HEK293T (cell line): ENCODE results near the gene MRPL44.

Experiments used
- CTCF ChIA-PET: fragments of 350-600 bp; formaldehyde crosslinking; extraction: SDS; loops from one replicate; lab custom pipeline; 2021; ENCODE audit warnings: antibody characterized with exemption, inconsistent platforms; lab: Yijun Ruan, JAX
- POLR2A ChIA-PET: fragments of 350-600 bp; formaldehyde crosslinking; extraction: SDS; loops from one replicate; lab custom pipeline; 2020; ENCODE audit warnings: antibody characterized with exemption, inconsistent platforms; lab: Yijun Ruan, JAX
- DNase-seq: peaks from one replicate; pipeline ENCODE4 v3.0.0; 2012; ENCODE audit warnings: mixed read lengths; ENCODE audit errors: extremely low spot score
- ARNT ChIP-seq: fragments of 450-650 bp; IDR thresholded peaks from 2 replicates; pipeline ENCODE4 v1.6.1; 2017; ENCODE audit warnings: mild to moderate bottlenecking
- BHLHE40 ChIP-seq: fragments of 450-650 bp; IDR thresholded peaks from 2 replicates; pipeline ENCODE4 v1.6.1; 2016; ENCODE audit warnings: mild to moderate bottlenecking, moderate library complexity, borderline replicate concordance
- CTBP1 ChIP-seq: fragments of 450-650 bp; IDR thresholded peaks from 2 replicates; pipeline ENCODE4 v1.6.1; 2016; ENCODE audit warnings: borderline replicate concordance
- ELF4 ChIP-seq: fragments of 450-650 bp; IDR thresholded peaks from 2 replicates; pipeline ENCODE4 v1.6.1; 2017; ENCODE audit warnings: antibody characterized with exemption
- FOXA1 ChIP-seq: fragments of 450-650 bp; IDR thresholded peaks from 2 replicates; pipeline ENCODE4 v1.6.1; 2016; ENCODE audit warnings: mild to moderate bottlenecking
- FOXK2 ChIP-seq: fragments of 450-650 bp; IDR thresholded peaks from 2 replicates; pipeline ENCODE4 v1.6.1; 2016; ENCODE audit warnings: mild to moderate bottlenecking
- FOXM1 ChIP-seq: fragments of 450-650 bp; IDR thresholded peaks from 2 replicates; pipeline ENCODE4 v1.6.1; 2017; ENCODE audit warnings: mild to moderate bottlenecking, borderline replicate concordance
- HDGF ChIP-seq: fragments of 450-650 bp; IDR thresholded peaks from 2 replicates; pipeline ENCODE4 v1.6.1; 2017; ENCODE audit warnings: antibody characterized with exemption, borderline replicate concordance
- L3MBTL2 ChIP-seq: fragments of 450-650 bp; conservative IDR thresholded peaks from 2 replicates; pipeline ENCODE4 v1.6.1; 2016; ENCODE audit warnings: mild to moderate bottlenecking
- LEF1 ChIP-seq: fragments of 450-650 bp; IDR thresholded peaks from 2 replicates; pipeline ENCODE4 v1.6.1; 2017; ENCODE audit warnings: mild to moderate bottlenecking, borderline replicate concordance
- NFRKB ChIP-seq: fragments of 450-650 bp; IDR thresholded peaks from 2 replicates; pipeline ENCODE4 v1.6.1; 2016; ENCODE audit warnings: mild to moderate bottlenecking, moderate library complexity
- PKNOX1 ChIP-seq: fragments of 450-650 bp; IDR thresholded peaks from 2 replicates; pipeline ENCODE4 v1.6.1; 2016
- SP1 ChIP-seq: fragments of 450-650 bp; IDR thresholded peaks from 2 replicates; pipeline ENCODE4 v1.6.1; 2017
- SUZ12 ChIP-seq: fragments of 450-650 bp; IDR thresholded peaks from 2 replicates; pipeline ENCODE4 v1.6.1; 2016; ENCODE audit warnings: mild to moderate bottlenecking
- TARDBP ChIP-seq: fragments of 450-650 bp; IDR thresholded peaks from 2 replicates; pipeline ENCODE4 v1.6.1; 2016
- ZNF384 ChIP-seq: fragments of 450-650 bp; IDR thresholded peaks from 2 replicates; pipeline ENCODE4 v1.6.1; 2016

Gene MRPL44

GRCh38 chr2:223952280-223952968, 4.8 kb upstream of the MRPL44 start:
- ChIA-PET CTCF (no interaction called here), POLR2A (no interaction called here)
- no peak for DNase-seq
- no peak for TF ChIP-seq ARNT
- TF ChIP-seq FOXA1, result no peak
- TF ChIP-seq ELF4, result no peak
- no peak for TF ChIP-seq TARDBP
- TF ChIP-seq CTBP1, result no peak
- TF ChIP-seq NFRKB, result no peak
- TF ChIP-seq FOXM1, result no peak
- no peak for TF ChIP-seq ZNF384
- no peak for TF ChIP-seq SUZ12
- no peak for TF ChIP-seq FOXK2
- TF ChIP-seq LEF1, result no peak

DNA sequence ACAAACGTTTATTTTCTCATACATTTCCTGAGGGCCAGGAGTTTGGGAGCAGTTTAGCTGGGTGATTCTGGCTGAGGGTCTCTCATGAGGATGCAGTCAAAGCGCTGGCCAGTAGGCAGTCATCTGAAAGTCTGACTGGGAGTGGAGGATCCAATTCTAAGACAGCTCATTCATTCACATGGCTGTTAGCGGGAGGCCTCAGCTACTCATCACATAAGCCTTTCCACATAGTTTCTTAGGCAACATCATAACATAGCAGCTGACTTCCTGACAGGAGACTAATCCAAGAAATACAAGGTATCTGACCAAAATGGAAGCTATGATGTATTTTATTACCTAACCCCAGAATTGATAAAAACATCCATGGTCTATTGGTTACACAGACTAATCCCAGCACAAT, 2.9 kb upstream of the MRPL44 start:
- TF ChIP-seq L3MBTL2, result no peak
- TF ChIP-seq ZNF384, result no peak
- TF ChIP-seq TARDBP, result no peak
- no peak for TF ChIP-seq HDGF
- TF ChIP-seq FOXK2, result no peak
- TF ChIP-seq SUZ12, result no peak
- no peak for TF ChIP-seq FOXM1
- TF ChIP-seq ARNT, result no peak
- no peak for TF ChIP-seq LEF1
- TF ChIP-seq NFRKB, result no peak
- no peak for TF ChIP-seq BHLHE40
- ChIA-PET CTCF (no interaction called here), POLR2A (interaction anchor here (1.1 kb wide), 1 partner anchor 9 kb away, joined by 3 read pairs; the partner anchor contains the start of gene WDFY1)
- DNase-seq, result no peak

GRCh38 chr2:223956300-223956699, 963 bp upstream of the MRPL44 start:
- POLR2A ChIA-PET, result no interaction called here

GRCh38 chr2:223959688-223960087, 2.4 kb downstream of the MRPL44 start:
- CTCF ChIA-PET, result no interaction called here
- TF ChIP-seq ELF4 (no peak), HDGF (no peak), BHLHE40 (no peak), CTBP1 (no peak), FOXM1 (no peak), L3MBTL2 (no peak), ZNF384 (no peak), FOXK2 (no peak), SUZ12 (no peak), ARNT (no peak), NFRKB (no peak)
- POLR2A ChIA-PET, result no interaction called here
- no peak for DNase-seq

More at GRCh38 chr2:223956300-223956699, 963 bp upstream of the MRPL44 start:
- CTCF ChIA-PET, result no interaction called here
- TF ChIP-seq SP1, result no peak
- TF ChIP-seq L3MBTL2, result no peak
- TF ChIP-seq ZNF384, result no peak
- no peak for TF ChIP-seq PKNOX1
- TF ChIP-seq CTBP1, result no peak
- no peak for TF ChIP-seq FOXK2
- no peak for TF ChIP-seq NFRKB
- no peak for DNase-seq

GRCh38 chr2:223967981-223968380, 10.7 kb downstream of the MRPL44 start:
- ChIA-PET CTCF (no interaction called here), POLR2A (no interaction called here)
- no peak for DNase-seq
- TF ChIP-seq HDGF, result no peak
- no peak for TF ChIP-seq ARNT
- TF ChIP-seq SP1, result no peak
- no peak for TF ChIP-seq ZNF384
- TF ChIP-seq L3MBTL2, result no peak
- TF ChIP-seq FOXK2, result no peak
- TF ChIP-seq ELF4, result no peak
- no peak for TF ChIP-seq FOXM1

GRCh38 chr2:223969315-223969714, 12.1 kb downstream of the MRPL44 start:
- TF ChIP-seq SUZ12 (no peak), NFRKB (no peak), FOXA1 (no peak), FOXK2 (no peak), BHLHE40 (no peak), FOXM1 (no peak), ZNF384 (no peak), CTBP1 (no peak), ELF4 (no peak), SP1 (no peak), ARNT (no peak), LEF1 (no peak)
- POLR2A ChIA-PET, result no interaction called here
- no peak for DNase-seq
- CTCF ChIA-PET, result interaction anchor here (1.2 to 2.7 kb wide), 7 partner anchors 8 to 400 kb away, joined by 3 to 23 read pairs (median 6); no protein-coding TSS in a partner anchor

- POLR2A ChIA-PET, result no interaction called here
- CTCF ChIA-PET, result interaction anchor here (0.9 to 2.7 kb wide), 9 partner anchors 8 to 399 kb away, joined by 3 to 23 read pairs (median 4); no protein-coding TSS in a partner anchor
- TF ChIP-seq FOXK2, result no peak
- TF ChIP-seq ELF4, result no peak
- no peak for TF ChIP-seq NFRKB
- no peak for TF ChIP-seq PKNOX1
- TF ChIP-seq ZNF384, result no peak
- no peak for TF ChIP-seq LEF1
- TF ChIP-seq L3MBTL2, result no peak
- TF ChIP-seq BHLHE40, result no peak
- no peak for DNase-seq
These were observed 12.6 kb downstream of the MRPL44 start for GRCh38 chr2:223969856-223970255.
